IPS DF 4.7 (cell line): ENCODE measurements around the gene GRM3.

Experiments used
- DNase-seq: peaks from one replicate; pipeline ENCODE4 v3.0.0-alpha.2; 2013; ENCODE audit warnings: low spot score; ENCODE audit errors: extremely low read depth

Gene GRM3

DNA sequence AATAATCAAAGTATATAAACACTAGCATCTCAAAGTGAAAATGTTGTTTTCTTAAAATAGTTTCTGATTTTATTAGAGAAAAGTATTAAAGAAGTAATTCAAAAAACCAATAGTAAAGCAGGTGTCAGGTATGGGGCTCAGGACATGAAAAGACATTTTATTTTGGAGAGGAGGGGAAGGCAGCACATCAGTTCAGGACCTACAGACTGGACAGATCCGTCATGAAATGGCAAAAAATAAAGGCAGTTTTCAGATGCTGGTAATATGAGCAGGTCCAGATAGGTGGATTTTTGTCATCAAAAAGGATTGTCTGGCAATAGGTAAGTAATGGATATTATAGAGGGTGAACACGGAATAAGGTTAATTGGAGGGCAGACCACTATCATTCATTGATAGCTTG, 49.0 kb downstream of the GRM3 start:
- no peak for DNase-seq

DNA sequence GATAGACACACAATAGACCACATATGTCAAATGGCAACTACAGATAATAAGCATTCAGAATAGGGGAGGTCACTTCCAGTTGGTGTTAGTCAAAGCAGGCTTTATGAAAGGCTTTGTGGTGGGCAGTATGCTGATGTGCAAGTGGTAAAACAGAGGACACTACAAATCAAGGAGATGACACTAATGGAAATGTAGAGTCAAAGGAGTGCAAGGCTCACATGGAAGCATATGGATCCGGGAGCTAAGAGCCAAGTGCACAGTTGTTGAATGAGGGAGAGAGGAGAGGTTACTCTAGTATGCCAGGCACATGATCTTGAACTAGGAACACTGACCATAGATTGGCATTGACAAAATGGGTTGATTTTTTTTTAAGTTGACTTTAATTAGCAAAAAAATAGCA, 62.7 kb downstream of the GRM3 start:
- no peak for DNase-seq

DNA sequence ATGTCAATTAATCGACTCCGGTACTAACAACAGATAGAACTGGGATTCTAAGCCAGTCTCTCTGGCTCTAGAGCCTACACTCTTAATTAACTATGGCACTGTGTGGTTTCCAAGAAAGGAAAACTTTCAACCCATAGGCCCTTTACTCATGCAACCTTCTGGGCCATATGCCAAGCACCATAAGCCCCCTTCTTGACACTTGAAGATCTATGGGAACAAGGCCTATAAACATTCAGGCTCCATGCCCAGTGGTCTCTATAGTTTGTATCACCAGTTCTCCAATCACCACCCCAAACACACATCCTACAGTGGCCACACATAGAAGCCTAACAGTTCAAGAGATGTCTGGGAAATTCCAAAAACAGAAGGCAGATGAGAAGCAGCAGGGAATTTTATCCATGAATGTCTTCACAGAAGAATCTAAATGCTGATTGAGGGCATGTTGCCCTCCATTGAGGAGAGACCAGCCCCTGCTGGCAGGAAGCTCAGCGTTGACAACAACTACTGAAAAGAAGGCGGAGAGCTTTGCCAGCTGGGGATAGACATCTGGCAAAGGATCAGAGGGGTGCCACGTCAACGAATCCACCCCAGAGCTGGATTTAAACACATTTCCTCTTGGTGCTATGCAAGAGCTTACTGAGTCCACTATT, 64.4 kb downstream of the GRM3 start:
- peak; percentile 22 for DNase-seq

GRCh38 chr7:86720306-86720705, 76.6 kb downstream of the GRM3 start:
- no peak for DNase-seq

- DNase-seq: no peak
Measured at GRCh38 chr7:86733783-86734182, 90.1 kb downstream of the GRM3 start.

DNA sequence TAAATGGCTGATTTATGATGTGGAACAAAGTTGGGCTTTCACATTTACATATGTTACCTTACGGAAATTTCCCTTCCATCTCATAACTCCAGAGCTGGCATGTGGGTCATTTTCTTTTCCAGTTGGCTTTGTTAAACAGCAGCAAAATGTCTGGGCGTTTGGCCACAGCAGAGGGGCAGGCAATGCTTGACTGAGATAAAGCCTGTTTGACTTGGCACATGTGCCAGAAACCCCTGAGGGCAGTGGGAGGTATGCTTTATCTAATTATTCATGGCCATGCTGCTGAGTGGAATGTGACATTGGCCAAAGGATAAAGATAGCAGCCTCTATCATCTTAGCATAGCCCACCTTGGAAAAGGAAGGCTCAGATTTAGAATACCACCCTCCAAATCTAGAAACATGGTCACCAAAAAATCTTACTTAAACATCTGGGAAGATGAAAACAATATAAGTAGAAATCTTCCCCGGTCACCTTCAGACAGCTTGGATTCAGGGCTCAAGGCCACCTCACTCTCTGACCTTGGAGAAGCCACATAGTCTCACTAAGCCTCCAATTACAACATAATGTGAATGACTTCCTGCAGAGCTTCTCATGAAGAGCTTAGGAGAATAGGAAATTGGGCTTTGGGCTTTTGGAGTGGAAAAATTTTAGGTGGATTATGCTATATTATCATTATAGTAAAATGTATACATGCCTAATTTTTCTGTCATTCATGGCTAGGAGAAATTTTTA, 101.5 kb downstream of the GRM3 start:
- DNase-seq: no peak

GRCh38 chr7:86747698-86748097, 104.0 kb downstream of the GRM3 start:
- no peak for DNase-seq

DNA sequence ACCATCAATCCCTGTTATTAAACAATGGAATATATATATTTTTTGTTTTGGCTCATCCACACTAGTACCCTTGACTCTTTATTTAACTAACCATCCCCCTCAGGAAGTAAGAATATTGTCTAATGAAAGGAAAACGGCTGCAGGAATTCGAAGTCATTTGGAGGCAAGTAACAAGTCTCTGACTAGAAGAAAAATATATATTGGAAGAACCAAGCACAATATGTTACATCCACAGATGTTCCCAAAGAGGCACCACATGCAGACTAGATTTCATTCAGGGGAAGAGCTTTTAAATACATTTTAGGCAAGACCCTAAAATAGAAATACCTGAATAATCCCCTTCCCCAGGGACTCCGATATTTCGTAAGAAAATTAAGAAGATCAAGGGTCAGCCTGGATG, 104.5 kb downstream of the GRM3 start:
- DNase-seq: no peak

- DNase-seq: no peak
Measured at GRCh38 chr7:86748843-86749719, 105.4 kb downstream of the GRM3 start.

DNA sequence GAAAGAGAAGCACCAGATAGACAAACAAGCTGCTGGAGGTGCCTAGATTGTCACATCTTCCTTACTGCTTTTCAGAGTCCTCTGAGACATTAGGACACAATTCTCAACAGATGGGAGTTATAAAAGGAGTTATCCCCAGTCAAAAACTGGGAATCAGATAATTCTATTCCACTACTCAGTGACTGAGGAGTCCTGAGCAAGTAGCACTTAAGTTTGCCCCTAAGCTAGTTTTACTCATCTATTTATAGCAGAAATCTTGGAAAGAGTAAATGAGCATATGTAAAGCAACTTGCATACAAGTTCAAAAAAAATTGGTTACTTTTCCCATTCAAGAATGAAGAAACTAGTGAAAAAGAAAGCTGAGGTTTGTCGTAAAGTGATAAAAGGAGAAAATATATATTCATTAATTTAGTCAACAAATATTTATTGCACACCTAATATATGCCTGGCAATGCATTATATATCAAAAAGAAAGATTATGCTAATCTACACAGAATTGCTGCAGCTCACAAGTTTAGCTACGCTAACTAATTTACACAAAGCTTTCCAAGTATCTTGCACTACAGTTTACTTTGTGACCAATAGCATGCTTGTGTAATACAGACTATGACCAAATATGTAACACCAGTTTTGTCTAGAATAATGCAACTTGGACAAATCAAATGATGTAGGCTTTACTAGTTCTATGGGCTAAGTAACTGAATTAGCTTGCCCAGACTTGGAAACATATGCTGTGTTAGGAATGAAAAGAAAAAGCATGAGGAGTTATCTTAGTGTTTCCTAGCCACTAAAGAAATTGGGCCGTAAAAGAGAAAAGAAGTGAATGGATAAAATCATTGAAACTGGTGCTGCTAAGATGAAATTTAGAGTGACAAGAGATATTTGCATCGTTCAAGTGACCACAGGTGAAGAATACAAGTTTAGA, 106.3 kb downstream of the GRM3 start:
- DNase-seq: no peak

- no peak for DNase-seq
Measured at GRCh38 chr7:86760236-86760635, 116.5 kb downstream of the GRM3 start.

- no peak for DNase-seq
Measured at GRCh38 chr7:86762129-86762528, 118.4 kb downstream of the GRM3 start.

DNA sequence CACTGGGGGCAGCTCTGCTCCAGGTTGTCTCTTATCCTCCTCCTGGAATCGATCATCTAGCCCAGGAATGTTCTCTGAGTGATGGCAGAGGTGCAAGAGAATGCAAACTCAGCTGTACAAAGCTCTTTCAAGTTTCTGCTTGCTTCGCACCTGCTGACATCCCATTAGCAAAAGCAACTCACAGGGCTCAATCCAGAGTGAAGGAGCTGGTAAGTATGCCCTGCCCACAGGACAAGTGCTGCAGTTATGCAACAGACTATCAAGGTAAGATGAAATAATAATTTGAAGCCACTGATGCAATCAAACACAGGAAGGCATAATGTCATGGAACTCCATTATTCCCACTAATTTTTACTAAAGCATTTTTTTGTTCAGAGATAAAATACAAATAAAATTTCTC, 122.2 kb downstream of the GRM3 start:
- DNase-seq: no peak

GRCh38 chr7:86768394-86768793, 124.7 kb downstream of the GRM3 start:
- no peak for DNase-seq

- no peak for DNase-seq
Measured at GRCh38 chr7:86768967-86769760, 125.5 kb downstream of the GRM3 start.

DNA sequence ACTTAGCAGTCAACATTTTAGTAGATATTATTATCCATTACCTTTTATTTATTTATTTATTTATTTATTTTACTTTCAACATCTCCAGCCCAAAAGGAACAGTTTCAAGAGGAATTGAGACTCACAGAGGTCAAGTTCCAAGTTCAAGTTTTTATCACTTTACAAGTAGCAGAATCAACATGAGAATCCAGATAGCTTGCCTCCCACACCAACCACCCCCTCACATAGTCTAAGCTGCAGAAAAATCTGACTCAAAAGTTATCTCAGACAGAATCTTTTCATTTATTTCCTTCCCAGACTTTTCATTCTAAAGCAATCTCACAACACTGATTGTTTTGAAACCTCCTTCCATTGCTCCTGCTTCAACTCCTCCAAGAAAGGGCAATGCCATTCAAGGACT, 129.6 kb downstream of the GRM3 start:
- DNase-seq: no peak

- DNase-seq: no peak
Measured at GRCh38 chr7:86775203-86775602, 131.5 kb downstream of the GRM3 start.

GRCh38 chr7:86776136-86776535, 132.4 kb downstream of the GRM3 start:
- no peak for DNase-seq

DNA sequence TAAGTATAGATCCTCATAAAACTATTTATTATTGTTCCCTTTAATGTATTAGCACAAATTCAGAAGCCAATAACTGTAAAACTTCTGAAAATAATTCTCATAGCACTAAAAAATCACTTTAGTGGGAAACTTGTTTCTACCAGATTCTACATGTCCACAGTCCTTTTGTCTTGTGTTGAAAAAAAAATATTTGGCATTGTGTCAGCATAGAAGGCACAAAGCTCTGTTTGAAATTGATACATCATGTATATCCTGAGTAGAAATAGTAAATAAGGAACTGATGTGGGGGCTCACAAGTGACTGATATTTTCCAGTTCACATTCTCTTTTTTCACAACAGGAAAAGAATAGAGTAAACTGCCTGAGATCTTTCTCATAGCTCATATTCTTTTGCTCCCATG, 134.6 kb downstream of the GRM3 start:
- no peak for DNase-seq

GRCh38 chr7:86784765-86785164, 141.1 kb downstream of the GRM3 start:
- no peak for DNase-seq
